Measurements from ENCODE around the gene TNRC18. TPM values are rescaled to one million over a fixed set of nuclear protein-coding genes. Genes with fewer than 3 reads are reported as not detected.

The TNRC18 gene
- total and polyA plus RNA-seq, 4 donors: 2.3 to 37.1 (median 20.4) TPM

DNA sequence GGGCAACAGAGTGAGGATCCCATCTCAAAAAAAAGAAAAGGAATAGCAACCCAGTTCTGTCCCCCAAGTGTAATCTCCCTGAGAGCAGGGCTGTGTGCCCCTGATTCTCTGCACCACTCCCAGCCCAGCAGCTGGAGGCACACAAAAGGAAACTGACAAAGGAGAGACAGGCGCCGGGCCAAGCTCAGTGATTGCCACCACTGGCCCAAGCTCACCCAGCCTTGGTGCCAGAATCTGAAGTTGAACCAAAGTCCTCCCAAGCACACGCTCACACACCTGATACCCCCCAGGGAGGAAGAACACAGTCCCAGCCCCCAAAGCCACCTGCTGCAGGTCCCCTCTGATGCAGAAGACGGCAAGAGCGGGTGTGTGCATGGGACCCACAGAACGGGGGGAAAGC lies 50.3 kb downstream of the TNRC18 start:
- Histone ChIP-seq H3K9ac (ENCODE audit: low read depth in 1 of 2, low read length in 2 of 2) (no peak overlapping the region), H3K27ac (ENCODE audit: low read depth in 1 of 2, low read length in 2 of 2) (no peak overlapping the region), H3K4me3 (ENCODE audit: low read depth in 1 of 3, low read length in 3 of 3) (no peak overlapping the region), H3K4me1 (ENCODE audit: control insufficient read depth in 4 of 4, insufficient read depth in 4 of 4, low read length in 3 of 4) (no peaks in the 10 kb centered on the region), H3K9me3 (ENCODE audit: control insufficient read depth in 4 of 4, low read length in 3 of 4) (no peaks in the 10 kb centered on the region), H3K36me3 (ENCODE audit: control insufficient read depth in 4 of 4, insufficient read depth in 3 of 4, low read depth in 1 of 4, low read length in 3 of 4) (peaks cover 16 to 66% (median 44%) of the 10 kb centered on the region in 4 donors), H3K27me3 (ENCODE audit: control insufficient read depth in 4 of 4, insufficient read depth in 4 of 4, low read length in 3 of 4) (no peaks in the 10 kb centered on the region)
- DNase-seq (ENCODE audit: low spot score): no peak
- 85% methylated on average over 6 of the region's 6 CpGs for WGBS
- no peak for TF ChIP-seq MAX (IDR thresholded peaks at IDR 0.05)
- no peak for TF ChIP-seq JUND (IDR thresholded peaks at IDR 0.05)
- no peak for TF ChIP-seq ZBTB33 (IDR thresholded peaks at IDR 0.05)

DNA sequence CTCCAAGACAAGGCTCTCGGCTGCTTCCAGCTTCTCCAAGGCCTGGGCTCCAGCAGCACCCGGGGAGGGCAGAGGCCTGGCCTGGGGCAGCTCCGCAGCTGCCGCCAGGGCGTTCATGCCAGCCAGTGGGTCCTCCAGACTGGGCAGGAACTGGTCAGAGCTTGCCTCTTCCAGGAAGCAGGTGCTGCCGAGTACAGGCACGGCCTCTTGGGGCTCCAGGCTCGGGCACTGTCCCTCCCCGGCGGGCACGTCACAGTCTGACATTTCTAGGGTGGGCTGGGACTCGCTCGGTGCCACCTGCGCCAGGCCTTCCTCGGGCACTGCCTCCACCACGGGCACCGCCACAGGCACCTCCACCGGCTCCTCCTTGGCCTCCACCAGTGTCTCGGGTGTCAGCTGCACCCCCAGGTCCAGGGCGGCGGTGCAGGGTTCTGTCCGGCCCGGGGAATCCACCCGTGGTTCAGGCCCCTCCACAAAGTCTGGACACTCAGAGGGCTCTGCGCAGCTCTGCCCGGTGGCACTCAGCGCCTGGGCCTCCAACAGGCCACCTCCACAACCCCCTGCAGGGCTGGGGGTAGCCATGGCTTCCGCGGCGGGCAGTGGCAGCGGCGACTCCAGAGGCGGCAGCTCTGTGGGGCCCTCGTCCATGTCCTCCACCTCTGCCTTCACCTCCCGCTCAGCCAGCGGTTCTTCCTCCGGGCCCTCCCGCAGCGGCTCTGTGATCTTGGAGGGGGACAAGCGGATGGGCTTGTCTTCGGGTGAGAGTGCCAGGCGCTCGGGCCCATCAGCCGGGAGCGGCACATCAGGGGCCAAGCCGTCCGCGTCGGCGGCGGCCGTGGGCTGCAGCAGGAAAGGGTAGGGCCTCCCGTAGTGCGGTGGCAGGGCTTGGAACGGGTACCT lies 52.9 kb downstream of the TNRC18 start:
- no peak overlapping the region for H3K4me3 ChIP-seq (ENCODE audit: low read depth in 1 of 3, low read length in 3 of 3)
- H3K27me3 ChIP-seq (ENCODE audit: control insufficient read depth in 4 of 4, insufficient read depth in 4 of 4, low read length in 3 of 4): no peaks in the 10 kb centered on the region
- H3K36me3 ChIP-seq (ENCODE audit: control insufficient read depth in 4 of 4, insufficient read depth in 3 of 4, low read depth in 1 of 4, low read length in 3 of 4): peaks cover 12 to 50% (median 32%) of the 10 kb centered on the region in 4 donors
- H3K27ac ChIP-seq (ENCODE audit: low read depth in 1 of 2, low read length in 2 of 2): no peak overlapping the region
- no peaks in the 10 kb centered on the region for H3K9me3 ChIP-seq (ENCODE audit: control insufficient read depth in 4 of 4, low read length in 3 of 4)
- H3K4me1 ChIP-seq (ENCODE audit: control insufficient read depth in 4 of 4, insufficient read depth in 4 of 4, low read length in 3 of 4): peaks cover 0 to 3% (median 0%) of the 10 kb centered on the region in 4 donors
- DNase-seq (ENCODE audit: low spot score): no peak
- TF ChIP-seq, protein P1, sequence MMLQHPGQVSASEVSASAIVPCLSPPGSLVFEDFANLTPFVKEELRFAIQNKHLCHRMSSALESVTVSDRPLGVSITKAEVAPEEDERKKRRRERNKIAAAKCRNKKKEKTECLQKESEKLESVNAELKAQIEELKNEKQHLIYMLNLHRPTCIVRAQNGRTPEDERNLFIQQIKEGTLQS (IDR thresholded peaks at IDR 0.05): no peak
- no peak for TF ChIP-seq RXRA (IDR thresholded peaks at IDR 0.05)
- TF ChIP-seq MAX (IDR thresholded peaks at IDR 0.05): no peak
- no peak for TF ChIP-seq HNF4G (IDR thresholded peaks at IDR 0.05)
- TF ChIP-seq SP1 (IDR thresholded peaks at IDR 0.05): no peak
- no peak for TF ChIP-seq YY1 (IDR thresholded peaks at IDR 0.05)
- TF ChIP-seq GABPA (IDR thresholded peaks at IDR 0.05 in 1 of 2, conservative IDR thresholded peaks at IDR 0.05 in 1 of 2): no peak
- TF ChIP-seq, protein P2, sequence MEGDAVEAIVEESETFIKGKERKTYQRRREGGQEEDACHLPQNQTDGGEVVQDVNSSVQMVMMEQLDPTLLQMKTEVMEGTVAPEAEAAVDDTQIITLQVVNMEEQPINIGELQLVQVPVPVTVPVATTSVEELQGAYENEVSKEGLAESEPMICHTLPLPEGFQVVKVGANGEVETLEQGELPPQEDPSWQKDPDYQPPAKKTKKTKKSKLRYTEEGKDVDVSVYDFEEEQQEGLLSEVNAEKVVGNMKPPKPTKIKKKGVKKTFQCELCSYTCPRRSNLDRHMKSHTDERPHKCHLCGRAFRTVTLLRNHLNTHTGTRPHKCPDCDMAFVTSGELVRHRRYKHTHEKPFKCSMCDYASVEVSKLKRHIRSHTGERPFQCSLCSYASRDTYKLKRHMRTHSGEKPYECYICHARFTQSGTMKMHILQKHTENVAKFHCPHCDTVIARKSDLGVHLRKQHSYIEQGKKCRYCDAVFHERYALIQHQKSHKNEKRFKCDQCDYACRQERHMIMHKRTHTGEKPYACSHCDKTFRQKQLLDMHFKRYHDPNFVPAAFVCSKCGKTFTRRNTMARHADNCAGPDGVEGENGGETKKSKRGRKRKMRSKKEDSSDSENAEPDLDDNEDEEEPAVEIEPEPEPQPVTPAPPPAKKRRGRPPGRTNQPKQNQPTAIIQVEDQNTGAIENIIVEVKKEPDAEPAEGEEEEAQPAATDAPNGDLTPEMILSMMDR (IDR thresholded peaks at IDR 0.05; ENCODE audit: low read depth, low read length, missing input control): no peak
- no peak for TF ChIP-seq RAD21 (IDR thresholded peaks at IDR 0.05)
- no peak for TF ChIP-seq FOXA2 (IDR thresholded peaks at IDR 0.05)
- TF ChIP-seq NR2F2 (IDR thresholded peaks at IDR 0.05): no peak
- TF ChIP-seq TAF1 (conservative IDR thresholded peaks at IDR 0.05): no peak
- TF ChIP-seq ZBTB33 (IDR thresholded peaks at IDR 0.05): no peak
- no peak for TF ChIP-seq FOXA1 (IDR thresholded peaks at IDR 0.05)
- TF ChIP-seq JUND (IDR thresholded peaks at IDR 0.05): no peak
- no peak overlapping the region for H3K9ac ChIP-seq (ENCODE audit: low read depth in 1 of 2, low read length in 2 of 2)
- WGBS: 96% methylated on average over 55 of the region's 55 CpGs

All from liver (tissue), 9 donors.